Right lung (tissue), 5 donors: Measurements from ENCODE around the gene OR4D1. TPM values are rescaled to one million over a fixed set of nuclear protein-coding genes. Genes with fewer than 3 reads are reported as not detected.

Source experiments
- DNase-seq, 2 donors: peaks; one replicate each; pipeline ENCODE4 v3.0.0-alpha.2; 2013
- polyA plus RNA-seq, 5 donors: library from polyadenylated mRNA; unstranded; fragments of 120-200 nt; gene quantifications; one replicate each; pipeline versions ENCODE4 v1.2.1 to v1.2.3, GENCODE V29; 2013; ENCODE audit warnings: inconsistent platforms in 1 of 5, low replicate concordance in 1 of 5; ENCODE audit not compliant: insufficient read length in 5 of 5, insufficient read depth in 1 of 5

OR4D1 gene
- polyA plus RNA-seq, 5 donors, result 0.04 to 0.12 (median 0.04) TPM; not detected in 2

- no peak for DNase-seq
Measured at GRCh38 chr17:58193641-58194255, 45.6 kb downstream of the OR4D1 start.

GRCh38 chr17:58195518-58196123 lies 47.4 kb downstream of the OR4D1 start:
- DNase-seq, result no peak

GRCh38 chr17:58196610-58197009 lies 48.4 kb downstream of the OR4D1 start:
- DNase-seq, result no peak

- DNase-seq, result no peak
Measured at GRCh38 chr17:58200024-58200633, 51.9 kb downstream of the OR4D1 start.

- DNase-seq, result no peak
Measured at GRCh38 chr17:58202859-58203258, 54.7 kb downstream of the OR4D1 start.

GRCh38 chr17:58204796-58205195 lies 56.6 kb downstream of the OR4D1 start:
- no peak for DNase-seq

GRCh38 chr17:58205936-58206335 lies 57.8 kb downstream of the OR4D1 start:
- DNase-seq, result no peak

- DNase-seq, result no peak
Measured at GRCh38 chr17:58207451-58207850, 59.3 kb downstream of the OR4D1 start.

- DNase-seq, result no peak
Measured at GRCh38 chr17:58208344-58208743, 60.2 kb downstream of the OR4D1 start.

Other genes starting within 250 kb of the OR4D1 start
- 10 to 100 TPM; 35.9 to 51.1 (median 37.9) TPM for gene CUEDC1, start 193.0 kb upstream of the OR4D1 start, polyA plus RNA-seq
- gene VEZF1, start 160.1 kb upstream of the OR4D1 start, polyA plus RNA-seq, result 100 to 1,000 TPM in 2 of 5 donors, 10 to 100 TPM in 3; 79.9 to 105 (median 96.7) TPM
- 100 to 1,000 TPM; 279 to 434 (median 362) TPM for gene SRSF1, start 141.1 kb upstream of the OR4D1 start, polyA plus RNA-seq
- gene DYNLL2, start 65.0 kb upstream of the OR4D1 start, polyA plus RNA-seq, result 10 to 100 TPM; 51.7 to 69.2 (median 54.7) TPM
- not detected for gene OR4D2, start 18.6 kb downstream of the OR4D1 start, polyA plus RNA-seq
- 1 to 10 TPM in 2 of 5 donors, under 1 TPM in 3; 0.58 to 1.1 (median 0.97) TPM for gene EPX, start 44.3 kb downstream of the OR4D1 start, polyA plus RNA-seq
- gene MKS1, start 70.9 kb downstream of the OR4D1 start, polyA plus RNA-seq, result 10 to 100 TPM; 32.7 to 44.5 (median 40.4) TPM
- under 1 TPM; 0.05 to 0.29 (median 0.12) TPM for gene LPO, start 90.2 kb downstream of the OR4D1 start, polyA plus RNA-seq
- 10 to 100 TPM in 2 of 5 donors, 1 to 10 TPM in 3; 5.7 to 16.2 (median 8.2) TPM for gene MPO, start 132.6 kb downstream of the OR4D1 start, polyA plus RNA-seq
- 10 to 100 TPM; 43.0 to 63.3 (median 55.4) TPM for gene TSPOAP1, start 180.4 kb downstream of the OR4D1 start, polyA plus RNA-seq
- 100 to 1,000 TPM; 123 to 142 (median 135) TPM for gene SUPT4H1, start 203.8 kb downstream of the OR4D1 start, polyA plus RNA-seq